Motor neuron (in vitro differentiated cells): ENCODE results near the gene KPNA1. TPM values are rescaled to one million over a fixed set of nuclear protein-coding genes. Genes with fewer than 3 reads are reported as not detected.

Experiments used
- ATAC-seq, 8 experiments: fragments of 200-7000 bp; cut with Tn5 transposase; replicated peaks in 6 of 8; 2 replicates each; pipeline ENCODE4 v1.8.0; 2021; ENCODE audit warnings: mild to moderate bottlenecking in 8 of 8, moderate library complexity in 8 of 8
- H3K27ac ChIP-seq, 2 donors: fragments of 250-450 bp; sonication (Bioruptor Pico); 2 replicates each; pipeline ENCODE4 v1.9.0; 2021; ENCODE audit warnings: antibody characterized with exemption in 2 of 2, mild to moderate bottlenecking in 2 of 2, moderate library complexity in 1 of 2
- H3K4me1 ChIP-seq, 2 donors: fragments of 250-450 bp; sonication (Bioruptor Pico); replicated peaks in 1 of 2; 2 replicates each; pipeline ENCODE4 v1.6.1; 2021; ENCODE audit warnings: antibody characterized with exemption in 2 of 2, mild to moderate bottlenecking in 2 of 2, moderate library complexity in 1 of 2
- H3K4me3 ChIP-seq, 5 donors: fragments of 250-450 bp; sonication (Bioruptor Pico); 2 replicates each; pipeline ENCODE4 v1.9.0; 2021; ENCODE audit warnings: antibody characterized with exemption in 5 of 5, mild to moderate bottlenecking in 5 of 5, moderate library complexity in 4 of 5
- WGBS, 10 experiments: fragments of 450-650 bp; shearing (Covaris generic); methylation state at CpG; one replicate each; pipeline ENCODE4 v1.0.0; 2022; 5-methylcytosine and 5-hydroxymethylcytosine counted together
- in situ Hi-C, 9 experiments: fragments of 400-800 bp; cut with MboI; loops; one replicate each; pipeline ENCODE4 v1.15.0; 2021; ENCODE audit warnings: low sequenced_read_pairs in 9 of 9, low pct_unique_long_range_greater_than_20kb in 2 of 9; ENCODE audit not compliant: unreplicated experiment in 9 of 9
- total RNA-seq, 8 experiments: library from RNA; unstranded; fragments of 300-600 nt; gene quantifications; 2 replicates each; pipeline versions ENCODE4 v1.2.3 to v1.2.4, GENCODE V29; 2022

KPNA1 gene
- total RNA-seq, 8 experiments from 2014 or later: 24.1 to 48.9 (median 36.2) TPM

DNA sequence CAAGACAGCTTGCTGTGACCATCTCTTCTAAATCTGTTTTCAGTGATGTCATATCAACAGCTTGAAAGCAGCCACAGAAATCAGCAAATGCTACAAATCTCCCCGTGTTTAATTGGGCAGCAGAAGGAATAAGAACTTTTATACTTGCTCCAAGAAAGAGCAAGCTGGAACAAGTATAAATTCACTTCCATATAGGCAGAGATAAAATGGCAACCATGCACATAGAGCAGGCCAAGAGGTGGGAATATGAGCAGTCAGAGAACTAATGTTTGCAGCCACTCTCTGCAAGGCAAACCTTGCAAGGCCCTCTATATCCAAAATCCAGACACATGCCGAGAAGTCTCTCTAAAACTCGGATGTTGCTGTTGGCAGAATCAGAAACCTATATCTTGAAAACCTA, 33.3 kb upstream of the KPNA1 start:
- H3K4me1 ChIP-seq: no peaks in the 10 kb centered on the region
- ATAC-seq: no peak
- no peak overlapping the region for H3K4me3 ChIP-seq
- H3K27ac ChIP-seq: no peak overlapping the region
- WGBS, 10 experiments: 0 to 100% (median 82%) methylated on average over 1 to 3 of the region's 3 CpGs; no CpG with 5 or more reads in 1 of the 10 experiments
- in situ Hi-C loops: no loop called here

DNA sequence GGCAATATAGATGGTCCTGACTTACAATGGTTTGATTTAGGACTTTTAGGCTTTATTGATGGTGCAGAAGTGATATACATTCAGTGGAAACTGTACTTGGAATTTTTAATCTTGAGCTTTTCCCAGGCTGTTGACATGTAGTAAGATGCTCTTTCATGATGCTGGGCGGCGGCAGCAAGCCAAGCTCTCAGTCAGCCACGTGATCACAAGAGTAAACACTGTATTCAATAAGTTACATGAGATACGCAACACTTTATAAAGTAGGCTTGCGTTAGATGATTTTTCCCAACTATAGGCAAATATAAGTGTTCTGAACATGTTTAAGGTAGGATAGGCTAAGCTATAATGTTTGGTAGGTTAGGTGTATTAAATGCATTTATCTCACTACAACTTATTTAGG, 31.4 kb upstream of the KPNA1 start:
- no peak overlapping the region for H3K4me3 ChIP-seq
- in situ Hi-C loops: no loop called here
- H3K4me1 ChIP-seq: no peaks in the 10 kb centered on the region
- 84 to 100% (median 91%) methylated on average over 2 to 5 of the region's 5 CpGs; no CpG with 5 or more reads in 1 of the 10 experiments for WGBS, 10 experiments
- ATAC-seq: no peak
- H3K27ac ChIP-seq: no peak overlapping the region

DNA sequence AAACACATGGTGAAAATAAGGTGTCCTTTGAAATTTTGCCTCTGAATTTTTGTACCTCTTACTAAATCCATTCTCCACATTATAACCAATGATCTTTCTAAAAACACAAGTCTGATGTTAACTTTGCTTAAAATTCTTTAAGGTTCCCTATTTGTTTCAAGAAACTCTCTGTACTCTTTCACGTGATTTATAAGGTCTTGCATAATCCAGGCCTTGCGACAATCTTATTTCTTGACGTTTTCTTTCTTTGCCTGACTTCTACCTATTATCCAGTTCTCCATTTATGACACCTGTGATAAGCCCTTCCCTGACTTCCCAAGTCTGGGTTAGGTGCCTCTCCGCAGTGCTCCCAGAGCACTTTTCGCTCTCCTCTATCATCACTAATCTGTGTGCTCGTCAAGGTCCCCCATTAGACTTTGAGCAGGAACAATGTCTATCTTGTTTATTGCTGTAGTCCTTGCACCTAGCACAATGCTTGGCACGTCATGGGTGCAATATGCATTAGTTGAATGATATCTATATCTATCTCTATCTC, 24.3 kb upstream of the KPNA1 start:
- WGBS, 10 experiments: 50 to 96% (median 90%) methylated on average over 1 to 7 of the region's 7 CpGs

DNA sequence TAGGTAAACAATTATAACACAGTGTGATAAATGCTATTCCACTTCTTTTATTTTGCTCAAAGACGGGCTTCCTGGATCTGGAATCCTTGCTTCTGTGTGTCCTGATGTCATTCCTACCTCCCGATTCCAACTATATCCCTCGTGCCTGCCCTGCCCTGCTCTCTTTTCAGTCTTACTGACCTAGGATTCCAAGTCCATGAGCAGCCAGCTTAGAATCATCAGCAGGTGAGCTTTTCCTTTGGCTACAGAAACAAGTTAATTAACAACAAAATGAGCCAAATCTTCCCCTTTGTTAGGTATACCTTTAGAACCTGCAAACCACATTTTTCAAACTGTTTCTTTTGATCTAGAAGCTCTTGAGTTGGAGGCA, 21.9 kb upstream of the KPNA1 start:
- peak in 1 of 8 experiments; percentile 57 for ATAC-seq
- no peak overlapping the region for H3K27ac ChIP-seq
- H3K4me3 ChIP-seq: no peak overlapping the region
- in situ Hi-C loops: no loop called here
- no peaks in the 10 kb centered on the region for H3K4me1 ChIP-seq
- WGBS, 10 experiments: 49 to 66% (median 54%) methylated on average over 1 to 3 of the region's 3 CpGs; no CpG with 5 or more reads in 2 of the 10 experiments

More for the DNA sequence above, 24.3 kb upstream of the KPNA1 start:
- H3K27ac ChIP-seq: no peak overlapping the region
- H3K4me3 ChIP-seq: no peak overlapping the region
- in situ Hi-C loops: no loop called here
- H3K4me1 ChIP-seq: no peaks in the 10 kb centered on the region
- ATAC-seq: no peak

DNA sequence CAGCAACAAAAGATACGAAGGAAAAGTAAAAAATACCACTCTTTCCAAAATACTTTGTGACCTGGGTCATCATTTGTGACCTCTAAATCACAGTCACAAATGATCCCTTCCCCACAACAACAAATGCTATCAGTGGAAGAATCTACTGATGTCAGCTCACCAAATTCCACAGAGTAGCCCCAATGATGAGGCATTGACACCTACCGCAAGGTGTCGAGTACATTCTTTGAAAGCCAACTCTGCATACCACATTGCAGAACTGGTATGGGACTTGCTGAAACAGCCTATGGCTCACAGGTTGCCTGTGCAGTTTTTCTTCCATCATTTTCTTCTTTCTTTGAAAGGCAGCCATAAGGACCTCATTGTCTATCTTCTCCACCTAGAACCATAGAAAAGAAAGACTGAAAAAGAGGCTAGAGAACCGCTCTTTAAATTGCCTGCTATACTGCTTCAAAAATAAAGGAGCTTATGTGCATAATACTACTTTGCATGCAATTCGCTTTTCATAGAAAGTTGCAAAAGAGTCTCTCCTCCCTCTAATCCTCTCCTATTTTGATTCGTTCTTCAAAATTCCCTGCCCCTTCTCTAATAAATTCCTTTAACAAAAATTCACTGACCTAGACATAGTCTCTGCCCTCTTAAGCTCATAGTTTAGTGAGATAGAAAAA, 21.4 kb upstream of the KPNA1 start:
- in situ Hi-C loops: no loop called here
- peak in 3 of 8 experiments; percentile 49 to 82 (median 58) for ATAC-seq
- H3K4me3 ChIP-seq: no peak overlapping the region
- 47 to 93% (median 77%) methylated on average over 2 to 6 of the region's 6 CpGs for WGBS, 10 experiments
- no peaks in the 10 kb centered on the region for H3K4me1 ChIP-seq
- H3K27ac ChIP-seq: no peak overlapping the region

DNA sequence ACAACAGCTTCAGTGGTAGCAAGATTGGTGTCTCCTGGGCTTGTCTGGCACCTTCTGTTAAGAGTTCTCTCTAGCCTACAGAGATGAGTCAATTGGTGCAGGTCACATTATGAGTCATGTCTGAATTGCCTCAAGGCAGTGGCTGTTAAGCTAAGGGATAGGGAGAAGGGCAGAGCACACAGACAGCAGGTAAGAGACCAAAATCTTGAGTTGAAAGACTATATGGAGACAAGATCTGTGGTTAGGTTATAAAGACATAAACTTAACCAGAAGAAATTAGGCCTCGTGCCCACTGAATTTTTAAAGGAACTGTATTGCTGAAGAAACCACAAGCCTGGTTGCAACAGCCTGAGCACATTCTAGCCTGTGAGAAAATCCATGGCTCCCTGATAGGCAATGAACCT, 19.2 kb upstream of the KPNA1 start:
- no peak overlapping the region for H3K4me3 ChIP-seq
- peak in 6 of 8 experiments; percentile 43 to 99 (median 82) for ATAC-seq
- in situ Hi-C loops: no loop called here
- no peaks in the 10 kb centered on the region for H3K4me1 ChIP-seq
- WGBS, 10 experiments: 22 to 100% (median 60%) methylated on average over 1 of the region's 1 CpG; no CpG with 5 or more reads in 3 of the 10 experiments
- H3K27ac ChIP-seq: no peak overlapping the region

DNA sequence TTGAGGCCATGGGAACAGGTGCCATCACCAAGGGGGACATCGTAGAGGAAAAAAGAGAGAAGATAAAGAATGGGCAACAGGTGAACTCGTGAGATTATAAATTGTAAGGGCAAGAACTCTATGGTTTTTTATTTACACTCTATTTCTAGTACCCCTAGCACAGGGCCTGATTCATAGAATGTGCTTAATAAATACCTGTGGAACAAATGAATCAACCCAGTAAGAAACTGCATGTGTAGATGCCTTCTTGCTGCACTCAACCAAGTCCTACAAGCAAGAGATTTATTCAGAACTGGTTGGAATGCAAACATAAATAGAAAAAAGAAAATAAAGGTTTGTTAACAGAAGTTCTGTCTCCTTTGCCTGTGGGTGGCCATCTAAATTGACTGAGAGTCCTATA, 18.7 kb upstream of the KPNA1 start:
- WGBS, 10 experiments: 50 to 100% (median 79%) methylated on average over 1 to 2 of the region's 2 CpGs
- in situ Hi-C loops: no loop called here
- no peak for ATAC-seq

DNA sequence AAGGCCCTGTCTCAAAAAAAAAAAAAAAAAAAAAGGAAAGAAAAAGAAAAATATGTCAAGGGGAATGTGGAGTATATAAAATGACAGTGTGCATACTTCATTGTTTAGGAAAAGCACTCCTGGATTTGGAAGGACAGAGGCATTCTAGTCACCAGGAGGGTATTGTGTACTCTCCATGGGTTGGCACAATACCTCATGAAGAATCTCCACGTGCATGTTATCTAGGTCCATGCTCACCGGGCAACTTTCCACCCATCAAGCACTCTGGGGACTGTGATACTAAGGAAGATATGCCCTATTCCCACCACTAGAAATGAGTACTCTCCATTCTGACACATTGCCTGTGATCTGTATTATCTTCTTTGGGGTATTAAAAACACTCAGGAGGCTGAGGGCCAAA, 15.4 kb upstream of the KPNA1 start:
- no peak for ATAC-seq
- H3K4me3 ChIP-seq: no peak overlapping the region
- H3K27ac ChIP-seq: no peak overlapping the region
- no peaks in the 10 kb centered on the region for H3K4me1 ChIP-seq
- 73 to 100% (median 86%) methylated on average over 1 to 2 of the region's 2 CpGs; no CpG with 5 or more reads in 3 of the 10 experiments for WGBS, 10 experiments
- in situ Hi-C loops: no loop called here

More for the DNA sequence above, 18.7 kb upstream of the KPNA1 start:
- no peak overlapping the region for H3K4me3 ChIP-seq
- H3K4me1 ChIP-seq: no peaks in the 10 kb centered on the region
- no peak overlapping the region for H3K27ac ChIP-seq

DNA sequence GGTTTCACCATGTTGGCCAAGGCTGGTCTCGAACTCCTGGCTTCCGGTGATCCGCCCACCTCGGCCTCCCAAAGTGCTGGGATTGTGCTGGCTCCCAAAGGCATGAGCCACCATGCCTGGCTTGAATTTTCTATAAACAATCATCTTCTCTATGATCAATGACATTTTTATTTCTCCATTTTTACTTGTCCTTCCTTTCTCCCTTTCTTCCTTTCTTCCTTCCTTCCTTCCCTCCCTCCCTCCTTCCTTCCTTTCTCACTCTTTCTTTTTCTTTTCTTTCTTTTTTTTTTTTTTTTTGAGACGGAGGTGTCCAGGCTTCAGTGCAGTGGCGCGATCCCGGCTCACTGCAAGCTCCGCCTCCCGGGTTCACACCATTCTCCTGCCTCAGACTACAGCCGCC, 8.6 kb upstream of the KPNA1 start:
- Histone ChIP-seq H3K4me1 (no peaks in the 10 kb centered on the region), H3K4me3 (no peak overlapping the region), H3K27ac (no peak overlapping the region)
- no peak for ATAC-seq
- in situ Hi-C loops: no loop called here
- WGBS, 10 experiments: 85 to 100% (median 93%) methylated on average over 3 to 11 of the region's 11 CpGs

DNA sequence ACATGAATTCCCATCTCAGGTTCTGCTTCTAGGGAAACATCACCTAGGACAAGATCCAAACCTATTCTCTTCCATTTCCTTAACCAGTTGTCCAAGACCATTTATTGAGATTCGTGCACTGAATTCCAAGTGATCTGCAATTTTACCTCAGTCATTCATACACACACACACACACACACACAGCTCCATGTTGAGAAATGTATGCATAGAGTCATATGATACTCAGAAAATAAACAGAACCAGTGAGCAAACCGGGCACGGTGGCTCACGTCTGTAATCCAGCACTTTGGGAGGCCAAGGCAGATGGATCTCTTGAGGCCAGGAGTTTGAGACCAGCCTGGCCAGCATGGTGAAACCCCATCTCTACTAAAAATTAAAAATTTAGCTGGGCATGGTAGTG, 6.1 kb upstream of the KPNA1 start:
- no peak for ATAC-seq
- no peaks in the 10 kb centered on the region for H3K4me1 ChIP-seq
- H3K27ac ChIP-seq: no peak overlapping the region
- in situ Hi-C loops: no loop called here
- H3K4me3 ChIP-seq: no peak overlapping the region
- WGBS, 10 experiments: 76 to 100% (median 89%) methylated on average over 1 to 4 of the region's 4 CpGs; no CpG with 5 or more reads in 5 of the 10 experiments

DNA sequence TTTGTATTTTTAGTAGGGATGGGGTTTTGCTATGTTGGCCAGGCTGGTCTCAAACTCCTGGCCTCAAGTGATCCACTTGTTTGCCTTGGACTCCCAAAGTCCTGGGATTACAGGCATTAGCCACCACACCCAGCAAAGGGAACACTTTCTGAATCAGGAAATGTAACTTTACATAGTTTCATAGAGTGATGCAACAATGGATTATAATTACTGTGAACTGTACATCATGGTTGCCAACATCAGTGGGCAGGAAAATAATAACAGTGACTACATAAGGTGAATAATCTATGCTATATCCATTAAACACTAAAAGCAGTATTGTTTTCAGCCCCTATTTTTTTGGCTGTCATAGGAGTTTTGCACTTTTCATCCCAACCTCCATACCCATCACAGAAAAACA, 5.0 kb upstream of the KPNA1 start:
- Histone ChIP-seq H3K27ac (no peak overlapping the region), H3K4me1 (peaks cover 0 to 4% of the 10 kb centered on the region in 2 donors), H3K4me3 (no peak overlapping the region)
- in situ Hi-C loops: no loop called here
- peak in 3 of 8 experiments; percentile 6 to 38 (median 28) for ATAC-seq

DNA sequence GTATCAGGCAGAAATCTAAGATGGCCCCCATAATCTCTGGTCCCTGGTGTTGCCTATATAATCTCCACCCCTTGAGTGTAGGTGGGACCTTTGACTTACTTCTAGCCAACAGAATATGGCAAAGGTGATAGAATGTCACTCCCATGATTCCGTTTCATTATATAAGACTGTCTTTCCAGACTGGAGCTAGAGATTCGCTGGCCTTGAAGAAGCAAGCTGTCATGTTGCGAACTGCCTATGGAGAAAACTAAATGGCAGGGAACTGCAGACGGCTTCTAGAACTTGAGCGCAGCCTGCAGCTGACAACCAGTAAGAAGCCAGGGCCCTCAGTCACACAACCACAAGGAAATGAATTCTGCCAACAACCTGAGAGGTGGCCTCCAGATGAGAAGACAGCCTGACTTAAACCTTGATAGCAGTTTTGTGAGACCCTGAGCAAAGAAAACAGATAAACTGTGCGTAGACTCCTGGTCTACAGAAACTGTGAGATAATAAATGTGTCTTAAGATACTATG, 2.2 kb upstream of the KPNA1 start:
- ATAC-seq: no peak
- peaks cover 6 to 15% of the 10 kb centered on the region in 2 donors for H3K4me1 ChIP-seq
- 77 to 100% (median 98%) methylated on average over 1 to 5 of the region's 6 CpGs for WGBS, 10 experiments
- no peak overlapping the region for H3K27ac ChIP-seq
- in situ Hi-C loops: no loop called here
- H3K4me3 ChIP-seq: no peak overlapping the region

DNA sequence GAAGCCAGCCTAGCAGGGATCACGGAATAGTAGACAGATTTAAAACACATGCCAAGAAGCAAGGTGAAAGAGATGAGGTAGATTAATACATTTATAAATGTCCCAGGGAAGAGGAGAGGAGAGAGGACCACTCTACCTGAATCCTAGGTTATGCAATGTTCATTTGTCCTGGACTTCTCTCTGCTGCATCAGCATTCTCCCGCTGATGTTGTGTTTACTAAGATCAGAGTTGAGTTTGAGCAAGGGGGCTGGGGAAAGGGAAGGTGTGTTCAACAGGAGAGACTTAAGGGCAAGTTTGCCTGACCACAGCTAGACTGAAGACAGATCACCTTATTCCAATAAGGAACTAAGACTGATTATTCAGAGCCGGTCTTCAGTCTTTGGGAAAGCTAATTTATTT, 1.1 kb upstream of the KPNA1 start:
- Histone ChIP-seq H3K4me3 (no peak overlapping the region), H3K27ac (no peak overlapping the region), H3K4me1 (peaks cover 6 to 15% of the 10 kb centered on the region in 2 donors)
- in situ Hi-C loops: no loop called here
- ATAC-seq: no peak
- 85 to 100% (median 100%) methylated on average over 1 to 3 of the region's 3 CpGs; no CpG with 5 or more reads in 1 of the 10 experiments for WGBS, 10 experiments
